Activated naive CD4-positive, alpha-beta T cell treated with anti-CD3 and anti-CD28 coated beads, Interleukin-2, amount 10 ng/mL, durations not matched to agents 5 hours and 36 hours (primary cell): Measurements from ENCODE around the gene GPR25. TPM values are rescaled to one million over a fixed set of nuclear protein-coding genes. Genes with fewer than 3 reads are reported as not detected.

Source experiments
- total RNA-seq, 2 experiments: library from RNA; stranded (reverse); gene quantifications; one replicate each; pipeline ENCODE4 v1.2.3, GENCODE V29; 2021

Gene GPR25
- total RNA-seq = not detected

GRCh38 chr1:200872446-200873115 lies at the start of gene GPR25:
Gene GPR25 (plus strand): TSS chr1:200872981. CDS start chr1:200873038, 57 bp downstream.

GRCh38 chr1:200894712-200895442 lies 22.1 kb downstream of the GPR25 start, which contains the start of gene INAVA:
Gene INAVA (plus strand): TSS chr1:200894900. CDS start chr1:200898401, 3,501 bp downstream.

Other genes with a start within 250 kb of the GPR25 start
- 10 to 100 TPM; 22.6 to 23.5 TPM for gene DDX59, start 203.1 kb upstream of the GPR25 start, total RNA-seq
- 1 to 10 TPM in 1 of 2 experiments, under 1 TPM in 1; 0.94 to 1.0 TPM for gene CAMSAP2, start 134.1 kb upstream of the GPR25 start, total RNA-seq
- gene INAVA, start 21.9 kb downstream of the GPR25 start, total RNA-seq = not detected
- gene KIF21B, start 150.7 kb downstream of the GPR25 start, total RNA-seq = 100 to 1,000 TPM; 109 to 113 TPM
- gene CACNA1S, start 239.4 kb downstream of the GPR25 start, total RNA-seq = not detected